BLaER1 (cell line): ENCODE measurements around the gene PIGL.

ENCODE experiments used
- H3K27ac ChIP-seq: shearing (Covaris generic); formaldehyde crosslinking; 2 replicates; pipeline ENCODE4 v1.8.1; 2022
- H3K27me3 ChIP-seq: shearing (Covaris generic); formaldehyde crosslinking; 2 replicates; pipeline ENCODE4 v1.8.1; 2022
- H3K36me3 ChIP-seq: shearing (Covaris generic); formaldehyde crosslinking; 2 replicates; pipeline ENCODE4 v1.8.1; 2022
- H3K4me1 ChIP-seq: shearing (Covaris generic); formaldehyde crosslinking; 2 replicates; pipeline ENCODE4 v1.8.1; 2022
- H3K4me2 ChIP-seq: shearing (Covaris generic); formaldehyde crosslinking; 2 replicates; pipeline ENCODE4 v1.8.1; 2022
- H3K4me3 ChIP-seq: shearing (Covaris generic); formaldehyde crosslinking; 2 replicates; pipeline ENCODE4 v1.8.1; 2022
- H3K9ac ChIP-seq: shearing (Covaris generic); formaldehyde crosslinking; 2 replicates; pipeline ENCODE4 v1.8.1; 2022
- H3K9me3 ChIP-seq: shearing (Covaris generic); formaldehyde crosslinking; 2 replicates; pipeline ENCODE4 v1.8.1; 2022
- H4K20me1 ChIP-seq: shearing (Covaris generic); formaldehyde crosslinking; 2 replicates; pipeline ENCODE4 v1.8.1; 2022
- Cebpa-rat ChIP-seq: shearing (Covaris generic); IDR thresholded peaks from 2 replicates; pipeline ENCODE4 v1.8.1; 2022

The PIGL gene

GRCh38 chr17:16322636-16323035 is 105.6 kb downstream of the PIGL start:
- H4K20me1 ChIP-seq = no peaks in the 10 kb centered on the region
- no peak overlapping the region for H3K9ac ChIP-seq
- H3K4me3 ChIP-seq = no peak overlapping the region
- H3K36me3 ChIP-seq = peaks cover 59% of the 10 kb centered on the region
- peaks cover 11% of the 10 kb centered on the region; the same call in 1 of the 2 replicates for H3K4me1 ChIP-seq
- H3K9me3 ChIP-seq = no peaks in the 10 kb centered on the region
- no peaks in the 10 kb centered on the region for H3K27me3 ChIP-seq
- TF ChIP-seq Cebpa-rat = no peak
- no peak overlapping the region for H3K27ac ChIP-seq
- H3K4me2 ChIP-seq = no peak overlapping the region

- Histone ChIP-seq H3K4me3 (no peak overlapping the region), H3K4me2 (no peak overlapping the region), H3K9ac (no peak overlapping the region), H3K27ac (no peak overlapping the region), H3K4me1 (peaks cover 19% of the 10 kb centered on the region), H4K20me1 (no peaks in the 10 kb centered on the region), H3K36me3 (peaks cover 36% of the 10 kb centered on the region), H3K27me3 (no peaks in the 10 kb centered on the region), H3K9me3 (no peaks in the 10 kb centered on the region)
- TF ChIP-seq Cebpa-rat = no peak
These were observed 109.0 kb downstream of the PIGL start for GRCh38 chr17:16325964-16326363.

- H3K36me3 ChIP-seq = peaks cover 35% of the 10 kb centered on the region
- TF ChIP-seq Cebpa-rat = no peak
- H3K27me3 ChIP-seq = no peaks in the 10 kb centered on the region
- no peak overlapping the region for H3K4me3 ChIP-seq
- H3K4me2 ChIP-seq = no peak overlapping the region
- peaks cover 14% of the 10 kb centered on the region for H3K4me1 ChIP-seq
- no peak overlapping the region for H3K9ac ChIP-seq
- no peak overlapping the region for H3K27ac ChIP-seq
- no peaks in the 10 kb centered on the region for H3K9me3 ChIP-seq
- no peaks in the 10 kb centered on the region for H4K20me1 ChIP-seq
These were observed 110.0 kb downstream of the PIGL start for GRCh38 chr17:16327018-16327417.

GRCh38 chr17:16328997-16329396 is 112.0 kb downstream of the PIGL start:
- H3K27ac ChIP-seq = no peak overlapping the region
- no peak for TF ChIP-seq Cebpa-rat
- no peaks in the 10 kb centered on the region for H4K20me1 ChIP-seq
- H3K9me3 ChIP-seq = no peaks in the 10 kb centered on the region
- H3K4me2 ChIP-seq = no peak overlapping the region
- no peak overlapping the region for H3K4me3 ChIP-seq
- H3K27me3 ChIP-seq = no peaks in the 10 kb centered on the region
- no peak overlapping the region for H3K9ac ChIP-seq
- H3K4me1 ChIP-seq = peaks cover 13% of the 10 kb centered on the region
- H3K36me3 ChIP-seq = peaks cover 25% of the 10 kb centered on the region

GRCh38 chr17:16329519-16330271 is 112.7 kb downstream of the PIGL start:
- Histone ChIP-seq H4K20me1 (no peaks in the 10 kb centered on the region), H3K27ac (no peak overlapping the region), H3K9ac (no peak overlapping the region), H3K27me3 (no peaks in the 10 kb centered on the region), H3K4me2 (no peak overlapping the region), H3K4me3 (no peak overlapping the region), H3K9me3 (no peaks in the 10 kb centered on the region), H3K4me1 (peaks cover 13% of the 10 kb centered on the region), H3K36me3 (peaks cover 19% of the 10 kb centered on the region)
- TF ChIP-seq Cebpa-rat = no peak

GRCh38 chr17:16338391-16338790 is 121.4 kb downstream of the PIGL start:
- H3K36me3 ChIP-seq = peaks cover 11% of the 10 kb centered on the region
- H3K4me2 ChIP-seq = no peak overlapping the region
- H3K27me3 ChIP-seq = 0 out of 2 replicates have a peak, but pooled peaks cover 2% of the 10 kb centered on the region
- H3K9ac ChIP-seq = no peak overlapping the region
- no peaks in the 10 kb centered on the region for H3K4me1 ChIP-seq
- no peak for TF ChIP-seq Cebpa-rat
- no peak overlapping the region for H3K27ac ChIP-seq
- H4K20me1 ChIP-seq = no peaks in the 10 kb centered on the region
- no peak overlapping the region for H3K4me3 ChIP-seq
- H3K9me3 ChIP-seq = no peaks in the 10 kb centered on the region

GRCh38 chr17:16339402-16339801 is 122.4 kb downstream of the PIGL start:
- H3K36me3 ChIP-seq = peaks cover 19% of the 10 kb centered on the region
- 0 out of 2 replicates have a peak, but pooled peaks cover 2% of the 10 kb centered on the region for H3K27me3 ChIP-seq
- no peak overlapping the region for H3K27ac ChIP-seq
- H3K4me2 ChIP-seq = no peak overlapping the region
- no peaks in the 10 kb centered on the region for H3K9me3 ChIP-seq
- H3K4me3 ChIP-seq = no peak overlapping the region
- no peak overlapping the region for H3K9ac ChIP-seq
- H4K20me1 ChIP-seq = no peaks in the 10 kb centered on the region
- TF ChIP-seq Cebpa-rat = no peak
- no peaks in the 10 kb centered on the region for H3K4me1 ChIP-seq

GRCh38 chr17:16339959-16340358 is 122.9 kb downstream of the PIGL start:
- Histone ChIP-seq H3K27me3 (0 out of 2 replicates have a peak, but pooled peaks cover 2% of the 10 kb centered on the region), H3K4me3 (no peak overlapping the region), H3K9ac (no peak overlapping the region), H4K20me1 (no peaks in the 10 kb centered on the region), H3K4me2 (no peak overlapping the region), H3K27ac (no peak overlapping the region), H3K36me3 (peaks cover 19% of the 10 kb centered on the region), H3K4me1 (no peaks in the 10 kb centered on the region), H3K9me3 (no peaks in the 10 kb centered on the region)
- TF ChIP-seq Cebpa-rat = no peak

GRCh38 chr17:16342979-16343378 is 126.0 kb downstream of the PIGL start:
- Histone ChIP-seq H4K20me1 (no peaks in the 10 kb centered on the region), H3K36me3 (peaks cover 19% of the 10 kb centered on the region), H3K27me3 (0 out of 2 replicates have a peak, but pooled peaks cover 2% of the 10 kb centered on the region), H3K4me3 (no peak overlapping the region), H3K4me2 (no peak overlapping the region), H3K27ac (no peak overlapping the region), H3K4me1 (no peaks in the 10 kb centered on the region), H3K9ac (no peak overlapping the region), H3K9me3 (no peaks in the 10 kb centered on the region)
- TF ChIP-seq Cebpa-rat = no peak

- no peak overlapping the region for H3K4me3 ChIP-seq
- H3K27me3 ChIP-seq = 0 out of 2 replicates have a peak, but pooled peaks cover 2% of the 10 kb centered on the region
- peaks cover 22% of the 10 kb centered on the region for H3K36me3 ChIP-seq
- no peaks in the 10 kb centered on the region for H4K20me1 ChIP-seq
- no peaks in the 10 kb centered on the region for H3K9me3 ChIP-seq
- H3K9ac ChIP-seq = no peak overlapping the region
- H3K4me1 ChIP-seq = no peaks in the 10 kb centered on the region
- H3K4me2 ChIP-seq = no peak overlapping the region
- no peak for TF ChIP-seq Cebpa-rat
- no peak overlapping the region for H3K27ac ChIP-seq
These were observed 126.6 kb downstream of the PIGL start for GRCh38 chr17:16343569-16343968.

- Histone ChIP-seq H3K4me1 (no peaks in the 10 kb centered on the region), H3K27ac (no peak overlapping the region), H4K20me1 (no peaks in the 10 kb centered on the region; the same call in 1 of the 2 replicates), H3K4me3 (no peak overlapping the region), H3K4me2 (no peak overlapping the region), H3K9me3 (no peaks in the 10 kb centered on the region), H3K9ac (no peak overlapping the region), H3K36me3 (peaks cover 30% of the 10 kb centered on the region), H3K27me3 (peaks cover 4% of the 10 kb centered on the region; the same call in 1 of the 2 replicates)
- TF ChIP-seq Cebpa-rat = no peak
These were observed 128.6 kb downstream of the PIGL start for GRCh38 chr17:16345565-16345964.
